Vagina (tissue), 2 donors: Measurements from ENCODE around the gene SLC30A2.

Experiments
- POLR2A ChIP-seq, 2 donors: fragments of 450-650 bp; IDR thresholded peaks; one replicate each; pipeline ENCODE4 v1.6.1; 2017; ENCODE audit warnings: antibody characterized with exemption in 2 of 2, mild to moderate bottlenecking in 2 of 2, moderate library complexity in 2 of 2
- POLR2AphosphoS5 ChIP-seq, 2 donors: sonication (generic); formaldehyde crosslinking; IDR thresholded peaks; one replicate each; pipeline ENCODE4 v1.9.0; 2017; ENCODE audit warnings: antibody characterized with exemption in 2 of 2, mild to moderate bottlenecking in 2 of 2, low read depth in 1 of 2; ENCODE audit not compliant: insufficient read depth in 1 of 2
- TF ChIP-seq, protein P1 (sequence below), 3 experiments: fragments of 450-650 bp in 2 of 3; fragments of 200-600 bp in 1 of 3; sonication (generic) in 1 of 3; IDR thresholded peaks; one replicate each; pipeline ENCODE4 v1.5.1; 2017 to 2019; ENCODE audit warnings: antibody characterized with exemption in 3 of 3, mild to moderate bottlenecking in 2 of 3, moderate library complexity in 2 of 3

DNA sequence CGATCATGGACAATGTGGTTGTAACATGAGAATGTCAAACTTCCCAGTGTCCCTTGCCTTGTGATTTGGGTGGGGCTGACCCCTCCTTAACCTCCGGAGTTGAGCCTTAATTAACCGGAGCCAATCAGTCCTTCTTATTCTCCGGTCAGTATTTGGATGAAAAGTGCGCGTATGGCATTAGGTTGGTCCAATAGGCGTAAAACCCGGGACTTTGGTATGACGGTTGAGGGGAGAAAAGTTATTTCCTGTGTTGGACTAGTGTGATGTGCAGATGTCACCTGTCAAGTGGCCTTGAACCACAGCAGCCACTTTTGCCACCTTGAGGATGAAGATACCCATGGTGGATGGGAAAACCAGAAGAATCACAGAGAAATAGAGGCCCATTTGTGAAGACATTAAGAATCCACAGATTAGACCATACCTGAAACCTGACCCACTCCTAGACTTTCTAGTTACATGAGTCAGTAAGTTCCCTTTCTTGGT is 53.2 kb downstream of the SLC30A2 start:
- TF ChIP-seq, protein P1, sequence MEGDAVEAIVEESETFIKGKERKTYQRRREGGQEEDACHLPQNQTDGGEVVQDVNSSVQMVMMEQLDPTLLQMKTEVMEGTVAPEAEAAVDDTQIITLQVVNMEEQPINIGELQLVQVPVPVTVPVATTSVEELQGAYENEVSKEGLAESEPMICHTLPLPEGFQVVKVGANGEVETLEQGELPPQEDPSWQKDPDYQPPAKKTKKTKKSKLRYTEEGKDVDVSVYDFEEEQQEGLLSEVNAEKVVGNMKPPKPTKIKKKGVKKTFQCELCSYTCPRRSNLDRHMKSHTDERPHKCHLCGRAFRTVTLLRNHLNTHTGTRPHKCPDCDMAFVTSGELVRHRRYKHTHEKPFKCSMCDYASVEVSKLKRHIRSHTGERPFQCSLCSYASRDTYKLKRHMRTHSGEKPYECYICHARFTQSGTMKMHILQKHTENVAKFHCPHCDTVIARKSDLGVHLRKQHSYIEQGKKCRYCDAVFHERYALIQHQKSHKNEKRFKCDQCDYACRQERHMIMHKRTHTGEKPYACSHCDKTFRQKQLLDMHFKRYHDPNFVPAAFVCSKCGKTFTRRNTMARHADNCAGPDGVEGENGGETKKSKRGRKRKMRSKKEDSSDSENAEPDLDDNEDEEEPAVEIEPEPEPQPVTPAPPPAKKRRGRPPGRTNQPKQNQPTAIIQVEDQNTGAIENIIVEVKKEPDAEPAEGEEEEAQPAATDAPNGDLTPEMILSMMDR (IDR thresholded peaks at IDR 0.05), result no peak
- TF ChIP-seq POLR2AphosphoS5 (IDR thresholded peaks at IDR 0.05; ENCODE audit: insufficient read depth in 1 of 2, low read depth in 1 of 2) (no peak), POLR2A (IDR thresholded peaks at IDR 0.05) (no peak)
